ACHN (cell line): ENCODE measurements around the gene BMAL1.

Source experiments
- DNase-seq: peaks from one replicate; pipeline ENCODE4 v3.0.0-alpha.2; 2015
- in situ Hi-C: cut with HindIII; loops from 2 replicates; pipeline ENCODE4 v1.10.0; 2017; ENCODE audit warnings: low sequenced_read_pairs, low pct_ligation_motif_present, low pct_unique_long_range_greater_than_20kb

The BMAL1 gene

DNA sequence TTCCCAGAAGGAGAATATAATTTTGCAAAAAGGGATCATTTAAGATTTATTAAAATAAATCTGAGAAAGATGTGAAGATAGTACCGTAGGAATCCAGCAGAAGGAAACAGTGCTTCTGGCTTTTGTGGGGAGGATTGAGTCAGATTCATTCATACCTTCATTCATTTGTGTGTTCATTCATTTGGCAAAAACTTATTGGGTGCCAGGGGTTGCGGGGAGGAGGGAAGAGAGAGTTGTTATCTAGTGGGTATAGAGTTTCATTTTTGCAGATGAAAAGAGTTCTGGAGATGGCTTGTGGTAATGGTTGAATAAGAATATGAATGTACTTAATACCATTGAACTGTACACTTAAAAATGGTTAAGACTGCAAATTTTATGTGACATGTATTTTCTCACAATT lies 31.1 kb downstream of the BMAL1 start:
- no peak for DNase-seq
- in situ Hi-C loops: no loop called here

GRCh38 chr11:13309156-13309555 lies 31.6 kb downstream of the BMAL1 start:
- no peak for DNase-seq
- in situ Hi-C loops: no loop called here

DNA sequence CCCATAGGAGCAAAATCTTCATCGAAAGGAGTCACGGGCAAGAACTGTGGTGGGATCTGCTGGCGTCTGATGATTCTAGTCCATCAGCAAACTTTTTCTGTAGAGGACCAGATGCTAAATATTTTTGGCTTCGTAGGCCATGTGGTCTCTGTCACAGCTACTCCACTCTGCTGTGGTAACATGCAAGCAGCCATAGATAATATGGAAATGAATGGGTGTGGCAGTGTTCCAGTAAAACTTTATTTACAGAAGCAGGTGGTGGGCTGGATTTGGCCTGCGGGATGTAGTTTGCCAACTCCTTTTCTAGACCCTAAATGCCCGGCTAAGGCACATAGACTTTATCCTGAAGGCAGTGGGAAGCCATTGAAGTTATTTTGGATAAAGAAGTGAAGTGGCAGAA lies 32.9 kb downstream of the BMAL1 start:
- in situ Hi-C loops: no loop called here
- DNase-seq: no peak

DNA sequence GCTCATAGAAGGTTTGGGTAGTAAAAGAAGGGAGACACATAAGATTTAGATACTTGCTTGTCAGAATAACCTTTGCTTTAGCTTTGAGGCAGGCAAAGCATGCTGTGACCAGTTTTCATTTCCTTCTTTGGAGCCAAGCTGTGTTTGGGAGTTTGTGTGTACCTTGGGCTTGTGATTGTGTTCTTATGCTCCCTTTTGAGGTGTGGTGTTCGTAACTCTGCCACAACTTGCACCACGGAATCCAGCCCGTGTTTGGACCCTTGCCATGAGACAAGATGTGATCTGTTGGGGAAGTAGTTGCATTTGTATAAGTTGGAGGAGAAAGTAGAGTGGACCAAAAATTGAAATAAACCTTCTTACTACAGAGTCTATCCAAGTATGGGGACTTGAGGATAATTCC lies 34.0 kb downstream of the BMAL1 start:
- in situ Hi-C loops: no loop called here
- DNase-seq: no peak

GRCh38 chr11:13313005-13313819 lies 35.6 kb downstream of the BMAL1 start:
- no peak for DNase-seq
- in situ Hi-C loops: no loop called here

GRCh38 chr11:13314676-13315394 lies 37.2 kb downstream of the BMAL1 start:
- in situ Hi-C loops: no loop called here
- DNase-seq: no peak

DNA sequence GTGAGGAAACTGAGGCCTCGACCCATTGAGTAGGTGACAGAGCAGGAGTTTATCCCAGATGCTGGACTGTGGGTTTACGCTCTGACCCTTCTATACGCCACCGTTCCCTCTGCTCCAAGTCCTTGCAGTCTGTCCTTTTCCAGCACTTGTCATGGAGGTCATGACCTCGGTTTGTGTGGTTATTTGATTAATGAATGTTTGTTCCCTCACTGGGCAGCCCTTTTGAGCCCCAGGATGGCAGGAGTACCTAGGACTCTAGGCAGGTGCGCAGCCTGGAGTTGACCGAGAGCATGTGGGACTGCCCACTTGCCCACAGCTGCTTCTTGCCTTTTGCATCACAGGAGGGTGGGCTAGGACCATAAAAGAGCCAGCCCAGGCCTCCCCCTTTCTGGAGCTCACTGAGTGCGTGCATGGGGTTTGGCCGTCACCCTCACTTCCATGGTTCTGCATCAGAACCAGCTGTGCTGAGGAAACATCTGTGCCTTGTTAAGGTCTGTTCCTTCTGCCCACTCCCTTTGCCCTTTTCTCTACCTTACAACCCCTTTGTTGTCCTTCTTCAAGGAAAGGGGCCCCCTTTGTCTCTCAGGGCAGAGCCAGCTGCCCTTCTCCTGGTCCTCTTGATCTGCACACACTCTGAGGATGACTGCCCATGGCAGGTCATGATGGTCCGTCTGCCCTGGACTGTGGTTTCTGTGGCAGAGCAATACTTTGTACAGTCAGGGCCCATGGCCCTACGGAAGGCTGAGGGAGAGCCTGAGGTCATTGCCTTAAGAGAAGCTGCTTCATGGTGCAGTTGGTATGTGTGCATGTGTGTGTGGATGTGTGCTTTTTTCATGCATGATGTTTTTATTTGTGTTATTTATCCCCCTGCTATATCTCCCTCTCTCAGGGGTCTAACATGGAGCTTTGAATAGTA lies 38.2 kb downstream of the BMAL1 start:
- no peak for DNase-seq
- in situ Hi-C loops: no loop called here

GRCh38 chr11:13316528-13316961 lies 39.0 kb downstream of the BMAL1 start:
- DNase-seq: no peak
- in situ Hi-C loops: no loop called here

DNA sequence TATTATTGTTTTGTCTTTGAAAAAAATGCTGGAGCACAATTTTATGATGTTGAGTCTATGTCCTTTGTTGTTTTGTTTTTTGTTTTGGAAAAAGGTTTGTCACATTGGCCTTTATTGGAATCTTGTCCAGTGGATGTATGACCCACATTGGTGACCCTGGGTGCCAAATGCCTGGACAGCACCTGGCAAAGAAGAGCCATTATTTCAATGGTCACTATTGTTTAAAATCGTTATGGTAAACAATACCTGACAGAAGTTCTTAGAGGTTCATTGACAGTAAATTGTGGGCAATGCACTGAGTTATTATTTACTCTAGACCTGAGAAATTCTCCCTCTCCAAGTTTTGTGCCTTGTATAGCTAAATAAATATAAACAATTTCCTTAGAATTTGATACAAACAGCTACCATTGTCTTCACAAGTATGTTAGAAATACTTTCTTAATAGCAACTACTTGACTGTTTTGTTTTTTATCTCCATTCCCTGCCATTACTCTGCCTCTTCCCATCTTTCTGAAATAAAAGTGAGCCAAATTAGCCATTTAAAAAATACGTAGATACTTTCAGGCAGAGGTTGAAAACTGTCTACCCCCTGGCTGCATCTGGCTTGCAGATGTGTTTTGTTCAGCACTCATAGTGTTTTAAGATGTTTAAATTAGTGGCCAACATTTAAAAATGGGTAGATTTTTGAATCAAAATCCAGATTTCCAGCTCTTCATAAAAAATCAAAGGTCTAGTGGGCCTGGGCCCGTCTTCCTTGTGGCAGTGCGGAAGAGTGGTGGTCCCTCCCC lies 39.9 kb downstream of the BMAL1 start:
- DNase-seq: no peak

GRCh38 chr11:13318498-13319295 lies 41.1 kb downstream of the BMAL1 start:
- DNase-seq: no peak

More for the DNA sequence above, 39.9 kb downstream of the BMAL1 start:
- in situ Hi-C loops: no loop called here

DNA sequence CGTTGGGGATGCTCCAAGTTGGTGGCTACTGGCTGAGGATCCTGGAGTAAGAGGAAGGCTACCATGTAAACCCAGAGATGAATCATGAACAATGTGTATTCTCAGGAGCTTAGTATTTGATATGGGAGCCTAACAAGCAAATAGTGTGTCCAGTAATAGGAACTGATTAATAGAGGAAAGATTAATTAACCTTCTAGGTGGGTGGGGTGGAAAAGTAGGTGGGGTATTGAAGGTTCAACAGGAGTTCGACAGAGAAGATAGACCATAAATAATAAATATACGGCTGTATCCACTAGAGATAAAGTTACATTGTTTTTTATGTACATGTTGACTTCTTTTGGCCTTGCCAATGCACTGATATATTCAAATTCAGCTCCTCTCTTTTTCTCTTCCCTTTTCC lies 43.1 kb downstream of the BMAL1 start:
- no peak for DNase-seq
- in situ Hi-C loops: no loop called here

More at GRCh38 chr11:13318498-13319295, 41.1 kb downstream of the BMAL1 start:
- in situ Hi-C loops: no loop called here

DNA sequence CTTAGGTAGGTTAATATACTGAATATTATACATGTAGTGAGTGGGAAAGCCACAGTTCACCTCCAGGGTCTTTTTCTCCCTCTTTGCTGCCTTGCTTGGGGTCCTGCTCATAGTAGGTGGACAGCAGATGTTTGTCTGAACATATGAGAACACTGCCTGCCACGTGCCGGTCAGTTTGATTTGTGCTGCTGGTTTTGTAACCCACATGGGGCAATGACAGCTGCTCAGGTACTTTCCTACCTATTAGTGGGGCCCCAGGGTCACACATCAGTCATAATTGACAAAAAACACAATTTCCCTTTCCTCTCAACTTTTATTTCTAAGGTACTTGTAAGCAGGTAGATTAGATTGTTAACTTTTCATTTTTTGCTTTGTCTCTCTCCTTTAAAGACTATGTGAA lies 43.8 kb downstream of the BMAL1 start:
- DNase-seq: no peak
- in situ Hi-C loops: no loop called here

- no peak for DNase-seq
- in situ Hi-C loops: no loop called here
These were observed 46.6 kb downstream of the BMAL1 start for GRCh38 chr11:13324141-13324540.

- no peak for DNase-seq
- in situ Hi-C loops: loop anchor here (25.0 kb wide), 1 partner anchor 112 kb away; no protein-coding TSS in a partner anchor
These were observed 47.1 kb downstream of the BMAL1 start for GRCh38 chr11:13324709-13325108.

- no peak for DNase-seq
- in situ Hi-C loops: loop anchor here (25.0 kb wide), 1 partner anchor 115 kb away; no protein-coding TSS in a partner anchor
These were observed 49.8 kb downstream of the BMAL1 start for GRCh38 chr11:13327421-13327820.

DNA sequence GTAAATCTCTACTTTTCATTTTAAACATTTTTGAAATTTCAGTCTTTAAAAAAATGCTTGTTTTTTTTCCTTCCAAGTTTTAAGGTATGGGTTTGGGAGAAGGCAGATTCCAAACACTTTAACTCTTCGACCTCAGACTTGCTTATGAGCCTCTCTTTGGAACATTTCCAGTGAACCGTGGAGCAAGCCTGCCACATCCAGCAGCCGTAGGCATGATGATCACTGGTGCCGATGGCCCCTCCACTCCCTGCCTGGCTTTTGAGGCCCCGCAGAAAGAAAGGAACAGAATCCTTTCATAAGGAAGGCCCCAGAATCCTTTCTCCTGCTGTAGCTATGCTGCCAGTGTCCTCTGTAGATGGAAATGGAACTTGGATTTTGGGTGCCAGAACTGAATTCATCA lies 50.7 kb downstream of the BMAL1 start:
- in situ Hi-C loops: loop anchor here (25.0 kb wide), 1 partner anchor 116 kb away; no protein-coding TSS in a partner anchor
- no peak for DNase-seq

DNA sequence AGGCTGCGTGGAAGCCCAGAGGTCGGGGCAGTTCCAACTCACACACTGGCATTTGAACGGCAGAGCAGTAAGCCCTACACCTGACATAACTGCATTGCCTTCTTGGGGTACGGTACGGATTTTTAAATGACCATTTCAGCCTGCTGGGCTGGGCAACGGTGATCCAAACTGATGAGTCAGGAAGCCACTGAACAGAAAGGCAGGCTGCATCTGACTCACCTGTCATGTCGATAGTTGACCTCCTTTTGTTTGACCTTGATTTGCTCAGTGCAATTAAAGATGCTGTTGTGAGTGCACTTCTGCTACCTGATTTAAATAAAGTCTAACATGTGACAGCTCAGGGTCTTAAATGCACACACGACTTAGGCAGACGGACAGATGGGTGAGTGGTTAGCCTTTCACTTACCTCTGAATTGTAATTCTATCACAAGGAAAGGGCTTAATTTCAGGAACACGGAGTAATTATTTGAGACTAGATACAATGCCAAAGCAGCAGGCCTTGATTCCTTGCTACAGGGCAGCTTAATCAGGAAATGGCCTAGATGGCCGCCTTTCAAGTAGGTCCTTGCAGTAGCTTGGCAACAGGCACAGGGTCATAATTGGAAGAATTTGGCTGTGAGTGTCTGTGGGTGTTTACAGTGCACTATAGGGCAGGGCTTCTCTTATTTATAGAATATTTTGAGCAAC lies 52.2 kb downstream of the BMAL1 start:
- in situ Hi-C loops: loop anchor here (25.0 kb wide), 1 partner anchor 118 kb away; no protein-coding TSS in a partner anchor
- no peak for DNase-seq
